ENCODE data around the gene KCNJ10. TPM values are rescaled to one million over a fixed set of nuclear protein-coding genes. Genes with fewer than 3 reads are reported as not detected.
"Not testable (repeated sequence)": the region's sequence is repeated elsewhere in the genome, so short reads cannot be mapped to it uniquely, and the experiment has no call there.

KCNJ10 gene
- total RNA-seq, 1 donor from 2014 or later, result not detected

- no peak for DNase-seq (ENCODE audit: low spot score)
- Mint-ChIP-seq H3K36me3 (ENCODE audit: low read depth, unreplicated experiment) (no peaks in the 10 kb centered on the region), H3K4me3 (ENCODE audit: unreplicated experiment) (no peak overlapping the region), H3K27ac (ENCODE audit: unreplicated experiment) (no peak overlapping the region), H3K4me1 (ENCODE audit: unreplicated experiment) (peaks cover 7% of the 10 kb centered on the region), H3K27me3 (ENCODE audit: unreplicated experiment) (peaks cover 4% of the 10 kb centered on the region), H3K9me3 (ENCODE audit: unreplicated experiment) (no peaks in the 10 kb centered on the region)
- TF ChIP-seq, protein P1, sequence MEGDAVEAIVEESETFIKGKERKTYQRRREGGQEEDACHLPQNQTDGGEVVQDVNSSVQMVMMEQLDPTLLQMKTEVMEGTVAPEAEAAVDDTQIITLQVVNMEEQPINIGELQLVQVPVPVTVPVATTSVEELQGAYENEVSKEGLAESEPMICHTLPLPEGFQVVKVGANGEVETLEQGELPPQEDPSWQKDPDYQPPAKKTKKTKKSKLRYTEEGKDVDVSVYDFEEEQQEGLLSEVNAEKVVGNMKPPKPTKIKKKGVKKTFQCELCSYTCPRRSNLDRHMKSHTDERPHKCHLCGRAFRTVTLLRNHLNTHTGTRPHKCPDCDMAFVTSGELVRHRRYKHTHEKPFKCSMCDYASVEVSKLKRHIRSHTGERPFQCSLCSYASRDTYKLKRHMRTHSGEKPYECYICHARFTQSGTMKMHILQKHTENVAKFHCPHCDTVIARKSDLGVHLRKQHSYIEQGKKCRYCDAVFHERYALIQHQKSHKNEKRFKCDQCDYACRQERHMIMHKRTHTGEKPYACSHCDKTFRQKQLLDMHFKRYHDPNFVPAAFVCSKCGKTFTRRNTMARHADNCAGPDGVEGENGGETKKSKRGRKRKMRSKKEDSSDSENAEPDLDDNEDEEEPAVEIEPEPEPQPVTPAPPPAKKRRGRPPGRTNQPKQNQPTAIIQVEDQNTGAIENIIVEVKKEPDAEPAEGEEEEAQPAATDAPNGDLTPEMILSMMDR (IDR thresholded peaks at IDR 0.05; ENCODE audit: unreplicated experiment), result no peak
These were observed 13.3 kb downstream of the KCNJ10 start for GRCh38 chr1:160056648-160057169.

GRCh38 chr1:160053548-160054365 is 16.2 kb downstream of the KCNJ10 start:
- H3K9me3 Mint-ChIP-seq (ENCODE audit: unreplicated experiment), result no peaks in the 10 kb centered on the region
- H3K27ac Mint-ChIP-seq (ENCODE audit: unreplicated experiment), result no peak overlapping the region
- H3K4me3 Mint-ChIP-seq (ENCODE audit: unreplicated experiment), result no peak overlapping the region
- peaks cover 3% of the 10 kb centered on the region for H3K27me3 Mint-ChIP-seq (ENCODE audit: unreplicated experiment)
- H3K36me3 Mint-ChIP-seq (ENCODE audit: low read depth, unreplicated experiment), result no peaks in the 10 kb centered on the region
- TF ChIP-seq, protein P1 (IDR thresholded peaks at IDR 0.05; ENCODE audit: unreplicated experiment), result no peak
- no peak for DNase-seq (ENCODE audit: low spot score)
- H3K4me1 Mint-ChIP-seq (ENCODE audit: unreplicated experiment), result peaks cover 9% of the 10 kb centered on the region

GRCh38 chr1:160052936-160053335 is 17.0 kb downstream of the KCNJ10 start:
- peaks cover 5% of the 10 kb centered on the region for H3K27me3 Mint-ChIP-seq (ENCODE audit: unreplicated experiment)
- peaks cover 9% of the 10 kb centered on the region for H3K4me1 Mint-ChIP-seq (ENCODE audit: unreplicated experiment)
- TF ChIP-seq, protein P1 (IDR thresholded peaks at IDR 0.05; ENCODE audit: unreplicated experiment), result no peak

GRCh38 chr1:160050619-160051018 is 19.3 kb downstream of the KCNJ10 start:
- H3K27ac Mint-ChIP-seq (ENCODE audit: unreplicated experiment), result no peak overlapping the region
- no peaks in the 10 kb centered on the region for H3K36me3 Mint-ChIP-seq (ENCODE audit: low read depth, unreplicated experiment)
- H3K9me3 Mint-ChIP-seq (ENCODE audit: unreplicated experiment), result no peaks in the 10 kb centered on the region
- TF ChIP-seq, protein P1 (IDR thresholded peaks at IDR 0.05; ENCODE audit: unreplicated experiment), result no peak
- peaks cover 19% of the 10 kb centered on the region for H3K4me1 Mint-ChIP-seq (ENCODE audit: unreplicated experiment)
- no peak overlapping the region for H3K4me3 Mint-ChIP-seq (ENCODE audit: unreplicated experiment)
- DNase-seq (ENCODE audit: low spot score), result no peak
- H3K27me3 Mint-ChIP-seq (ENCODE audit: unreplicated experiment), result peaks cover 5% of the 10 kb centered on the region

More at GRCh38 chr1:160052936-160053335, 17.0 kb downstream of the KCNJ10 start:
- Mint-ChIP-seq H3K27ac (ENCODE audit: unreplicated experiment) (no peak overlapping the region), H3K4me3 (ENCODE audit: unreplicated experiment) (no peak overlapping the region), H3K36me3 (ENCODE audit: low read depth, unreplicated experiment) (no peaks in the 10 kb centered on the region), H3K9me3 (ENCODE audit: unreplicated experiment) (no peaks in the 10 kb centered on the region)
- no peak for DNase-seq (ENCODE audit: low spot score)

GRCh38 chr1:160050182-160050581 is 19.8 kb downstream of the KCNJ10 start:
- not testable (repeated sequence) for H3K27ac Mint-ChIP-seq (ENCODE audit: unreplicated experiment); DNase-seq (ENCODE audit: low spot score); H3K4me3 Mint-ChIP-seq (ENCODE audit: unreplicated experiment); H3K36me3 Mint-ChIP-seq (ENCODE audit: low read depth, unreplicated experiment); H3K27me3 Mint-ChIP-seq (ENCODE audit: unreplicated experiment); H3K9me3 Mint-ChIP-seq (ENCODE audit: unreplicated experiment)
- H3K4me1 Mint-ChIP-seq (ENCODE audit: unreplicated experiment), result peaks cover 19% of the 10 kb centered on the region
